ENCODE results near the gene RPL5. TPM values are rescaled to one million over a fixed set of nuclear protein-coding genes. Genes with fewer than 3 reads are reported as not detected.
A peak's percentile ranks its signal among the peaks of the same experiment; 100 is the strongest.

The RPL5 gene
- total and polyA plus RNA-seq, 9 of the 15 experiments (the other 6 are each of a cell fraction or from before 2014, with no cell fraction given), result 1,467 to 4,252 (median 2,454) TPM

DNA sequence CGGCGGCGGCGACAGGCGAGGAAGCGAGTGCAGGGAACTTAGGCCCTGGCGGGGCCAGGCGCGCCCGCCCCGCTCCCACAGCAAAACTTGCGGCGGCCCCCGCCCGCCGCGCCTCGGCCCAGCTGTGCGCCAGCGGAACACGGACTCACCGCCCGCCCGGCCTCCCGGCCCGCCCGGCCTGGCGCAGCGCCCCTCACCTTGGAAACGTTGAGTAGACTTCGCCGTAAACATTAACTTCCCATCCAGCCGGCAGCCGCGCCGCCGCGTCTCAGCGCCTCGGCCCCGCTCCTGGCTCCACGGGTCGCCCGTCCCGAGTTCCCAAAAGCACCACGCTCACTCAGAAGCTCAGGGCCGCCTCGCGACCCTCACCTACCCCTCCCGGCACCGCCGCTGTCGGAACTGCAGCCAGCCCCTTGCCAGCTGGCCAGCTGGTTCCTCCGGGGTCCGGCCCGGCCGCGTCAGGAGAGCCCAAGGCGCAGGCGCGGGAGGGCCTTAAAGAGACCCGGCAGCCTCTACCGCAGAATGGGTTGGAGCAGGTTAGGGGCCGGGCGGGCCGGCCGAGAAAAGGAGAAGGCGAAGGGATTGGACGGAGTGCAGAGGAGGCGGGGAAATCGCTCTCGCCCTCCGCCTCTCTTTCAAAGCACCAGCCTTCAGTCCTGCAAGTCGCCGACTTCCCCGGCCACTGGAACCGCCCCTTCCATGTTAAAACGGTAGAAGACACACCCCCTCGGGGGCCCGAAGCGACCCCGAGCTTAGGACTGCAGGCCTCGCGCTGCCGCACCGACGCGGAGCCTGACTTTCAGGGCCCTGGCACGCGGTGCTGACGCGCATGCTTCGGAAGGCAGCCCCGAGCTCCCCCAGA is 47.0 kb upstream of the RPL5 start, which contains the start of gene EVI5 (continued):
- TF ChIP-seq TRIM24 (IDR thresholded peaks at IDR 0.05) (0 out of 4 replicates have a peak, but pooled peaks of 1 of the 2 experiments have one; percentile 14), MEIS2 (IDR thresholded peaks at IDR 0.05; ENCODE audit: partially characterized antibody) (peak; percentile 76), GATA2 (CRISPR knock-in tag; IDR thresholded peaks at IDR 0.05) (no peak), RBFOX2 (IDR thresholded peaks at IDR 0.05; ENCODE audit: low read depth, low read length) (peak; percentile 88), HNRNPUL1 (IDR thresholded peaks at IDR 0.05; ENCODE audit: low read length) (no peak), JUN (IDR thresholded peaks at IDR 0.05; ENCODE audit: borderline replicate concordance, low read depth, low read length) (peak; percentile 72; the same call in 1 of the 2 replicates), JUN (CRISPR knock-in tag; IDR thresholded peaks at IDR 0.05; ENCODE audit: borderline replicate concordance) (no peak), ATF1 (CRISPR knock-in tag; IDR thresholded peaks at IDR 0.05) (no peak; the same call in 1 of the 2 replicates), ATF1 (tag; IDR thresholded peaks at IDR 0.05) (peak; percentile 93), IFI16 (CRISPR knock-in tag; IDR thresholded peaks at IDR 0.05) (no peak), SOX6 (IDR thresholded peaks at IDR 0.05) (peak; percentile 49; the same call in 1 of the 2 replicates)
- TF ChIP-seq, protein P1, sequence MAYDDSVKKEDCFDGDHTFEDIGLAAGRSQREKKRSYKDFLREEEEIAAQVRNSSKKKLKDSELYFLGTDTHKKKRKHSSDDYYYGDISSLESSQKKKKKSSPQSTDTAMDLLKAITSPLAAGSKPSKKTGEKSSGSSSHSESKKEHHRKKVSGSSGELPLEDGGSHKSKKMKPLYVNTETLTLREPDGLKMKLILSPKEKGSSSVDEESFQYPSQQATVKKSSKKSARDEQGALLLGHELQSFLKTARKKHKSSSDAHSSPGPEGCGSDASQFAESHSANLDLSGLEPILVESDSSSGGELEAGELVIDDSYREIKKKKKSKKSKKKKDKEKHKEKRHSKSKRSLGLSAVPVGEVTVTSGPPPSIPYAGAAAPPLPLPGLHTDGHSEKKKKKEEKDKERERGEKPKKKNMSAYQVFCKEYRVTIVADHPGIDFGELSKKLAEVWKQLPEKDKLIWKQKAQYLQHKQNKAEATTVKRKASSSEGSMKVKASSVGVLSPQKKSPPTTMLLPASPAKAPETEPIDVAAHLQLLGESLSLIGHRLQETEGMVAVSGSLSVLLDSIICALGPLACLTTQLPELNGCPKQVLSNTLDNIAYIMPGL (CRISPR knock-in tag; IDR thresholded peaks at IDR 0.05), result peak; percentile 95
- TF ChIP-seq, protein P2, sequence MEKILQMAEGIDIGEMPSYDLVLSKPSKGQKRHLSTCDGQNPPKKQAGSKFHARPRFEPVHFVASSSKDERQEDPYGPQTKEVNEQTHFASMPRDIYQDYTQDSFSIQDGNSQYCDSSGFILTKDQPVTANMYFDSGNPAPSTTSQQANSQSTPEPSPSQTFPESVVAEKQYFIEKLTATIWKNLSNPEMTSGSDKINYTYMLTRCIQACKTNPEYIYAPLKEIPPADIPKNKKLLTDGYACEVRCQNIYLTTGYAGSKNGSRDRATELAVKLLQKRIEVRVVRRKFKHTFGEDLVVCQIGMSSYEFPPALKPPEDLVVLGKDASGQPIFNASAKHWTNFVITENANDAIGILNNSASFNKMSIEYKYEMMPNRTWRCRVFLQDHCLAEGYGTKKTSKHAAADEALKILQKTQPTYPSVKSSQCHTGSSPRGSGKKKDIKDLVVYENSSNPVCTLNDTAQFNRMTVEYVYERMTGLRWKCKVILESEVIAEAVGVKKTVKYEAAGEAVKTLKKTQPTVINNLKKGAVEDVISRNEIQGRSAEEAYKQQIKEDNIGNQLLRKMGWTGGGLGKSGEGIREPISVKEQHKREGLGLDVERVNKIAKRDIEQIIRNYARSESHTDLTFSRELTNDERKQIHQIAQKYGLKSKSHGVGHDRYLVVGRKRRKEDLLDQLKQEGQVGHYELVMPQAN (IDR thresholded peaks at IDR 0.05; ENCODE audit: borderline replicate concordance), result no peak; the same call in 1 of the 2 replicates

Data from K562 (cell line).